Activated CD8-positive, alpha-beta T cell treated with anti-CD3 and anti-CD28 coated beads for 36 hours (primary cell): ENCODE measurements around the gene CTTNBP2NL. TPM values are rescaled to one million over a fixed set of nuclear protein-coding genes. Genes with fewer than 3 reads are reported as not detected.

Source experiments
- ATAC-seq: fragments of 200-7000 bp; cut with Tn5 transposase; one replicate; pipeline ENCODE4 v1.10.0; 2021; ENCODE audit warnings: mild to moderate bottlenecking, moderate library complexity
- CTCF ChIA-PET: fragments of 350-600 bp; sonication (Branson Sonifier 250); formaldehyde crosslinking; loops from one replicate; lab custom pipeline; 2021; ENCODE audit warnings: antibody characterized with exemption; lab: Charles Lee
- POLR2A ChIA-PET: fragments of 350-600 bp; sonication (Branson Sonifier 250); formaldehyde crosslinking; loops from one replicate; lab custom pipeline; 2021; ENCODE audit warnings: antibody characterized with exemption; lab: Charles Lee
- DNase-seq: peaks from one replicate; pipeline ENCODE4 v3.0.0-alpha.2; 2020
- H3K27ac Mint-ChIP-seq: one replicate; pipeline ENCODE4 v1.8.0; 2021; ENCODE audit warnings: mild to moderate bottlenecking, mixed read lengths
- H3K27me3 Mint-ChIP-seq: one replicate; pipeline ENCODE4 v1.8.0; 2021; ENCODE audit warnings: mixed read lengths
- H3K36me3 Mint-ChIP-seq: one replicate; pipeline ENCODE4 v1.8.0; 2021; ENCODE audit warnings: low read depth, mixed read lengths
- H3K4me1 Mint-ChIP-seq: one replicate; pipeline ENCODE4 v1.8.0; 2021; ENCODE audit warnings: low read depth, mixed read lengths
- H3K4me3 Mint-ChIP-seq: one replicate; pipeline ENCODE4 v1.8.0; 2021; ENCODE audit warnings: mild to moderate bottlenecking, moderate library complexity, mixed read lengths
- H3K9me3 Mint-ChIP-seq: one replicate; pipeline ENCODE4 v1.8.0; 2021; ENCODE audit warnings: mixed read lengths
- CTCF ChIP-seq: fragments of 200-600 bp; IDR thresholded peaks from one replicate; pipeline ENCODE4 v1.8.0; 2022; ENCODE audit warnings: antibody characterized with exemption, mild to moderate bottlenecking
- intact Hi-C: fragments of 100-400 bp; cut with micrococcal nuclease; formaldehyde crosslinking; loops from one replicate; pipeline ENCODE4 v1.10.0; 2022
- total RNA-seq, 2 experiments: library from RNA; stranded (reverse); gene quantifications; one replicate each; pipeline ENCODE4 v1.2.3, GENCODE V29; 2021

CTTNBP2NL gene
- total RNA-seq, 2 experiments from 2014 or later: 1.1 to 1.7 TPM

DNA sequence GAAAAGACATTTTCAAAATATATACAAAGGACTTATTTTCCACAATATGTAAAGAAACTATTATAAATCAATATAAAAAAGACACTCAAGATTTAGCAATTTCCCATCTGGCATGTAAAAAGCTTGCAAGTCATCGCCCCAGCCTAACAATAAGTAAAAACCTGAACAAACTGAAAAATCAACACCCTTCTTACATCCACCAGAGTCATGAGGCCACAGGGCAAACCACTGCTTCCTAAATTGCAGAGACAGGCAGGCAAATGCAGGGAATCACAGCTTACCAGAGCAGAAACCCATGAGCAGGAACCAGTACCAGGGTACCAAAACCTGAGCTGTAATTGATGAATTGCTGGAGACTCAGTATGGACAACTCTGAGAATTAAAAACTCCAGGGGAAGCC, 96.1 kb downstream of the CTTNBP2NL start:
- Mint-ChIP-seq H3K27ac (no peak overlapping the region), H3K9me3 (no peaks in the 10 kb centered on the region), H3K27me3 (peaks cover 25% of the 10 kb centered on the region), H3K4me3 (no peak overlapping the region), H3K36me3 (no peaks in the 10 kb centered on the region), H3K4me1 (no peaks in the 10 kb centered on the region)
- CTCF ChIA-PET: interaction anchor here (1.2 kb wide), 1 partner anchor 10 kb away, joined by 9 read pairs; no protein-coding TSS in a partner anchor
- DNase-seq: no peak
- intact Hi-C loops: no loop called here
- POLR2A ChIA-PET: no interaction called here
- ATAC-seq: no peak
- TF ChIP-seq CTCF: no peak

DNA sequence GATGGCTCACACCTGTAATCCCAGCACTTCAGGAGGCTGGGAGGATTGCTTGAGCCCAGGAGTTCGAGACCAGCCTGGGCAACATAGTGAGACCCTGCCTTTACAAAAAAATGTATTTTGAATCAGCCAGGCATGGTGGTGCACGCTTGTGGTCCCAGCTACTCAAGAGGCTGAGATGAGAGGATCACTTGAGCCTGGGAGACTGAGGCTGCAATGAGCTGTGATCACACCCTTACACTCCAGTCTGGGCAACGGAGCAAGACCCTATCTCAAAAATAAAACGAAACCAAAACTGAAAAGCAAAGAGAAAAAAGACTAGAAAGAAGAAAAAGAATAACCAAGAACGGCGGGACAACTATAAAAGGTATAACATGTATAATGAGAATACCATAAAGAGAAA, 97.3 kb downstream of the CTTNBP2NL start:
- Mint-ChIP-seq H3K4me1 (no peaks in the 10 kb centered on the region), H3K27me3 (peaks cover 25% of the 10 kb centered on the region), H3K9me3 (no peaks in the 10 kb centered on the region), H3K4me3 (no peak overlapping the region), H3K36me3 (no peaks in the 10 kb centered on the region), H3K27ac (no peak overlapping the region)
- intact Hi-C loops: no loop called here
- ChIA-PET CTCF (no interaction called here), POLR2A (no interaction called here)
- no peak for ATAC-seq
- no peak for TF ChIP-seq CTCF
- no peak for DNase-seq

GRCh38 chr1:112496290-112496689, 100.3 kb downstream of the CTTNBP2NL start:
- Mint-ChIP-seq H3K9me3 (no peaks in the 10 kb centered on the region), H3K4me3 (no peak overlapping the region), H3K36me3 (no peaks in the 10 kb centered on the region), H3K27ac (no peak overlapping the region), H3K4me1 (no peaks in the 10 kb centered on the region), H3K27me3 (peaks cover 31% of the 10 kb centered on the region)
- intact Hi-C loops: no loop called here
- ChIA-PET CTCF (no interaction called here), POLR2A (no interaction called here)
- ATAC-seq (no peak), DNase-seq (no peak)
- TF ChIP-seq CTCF: no peak

DNA sequence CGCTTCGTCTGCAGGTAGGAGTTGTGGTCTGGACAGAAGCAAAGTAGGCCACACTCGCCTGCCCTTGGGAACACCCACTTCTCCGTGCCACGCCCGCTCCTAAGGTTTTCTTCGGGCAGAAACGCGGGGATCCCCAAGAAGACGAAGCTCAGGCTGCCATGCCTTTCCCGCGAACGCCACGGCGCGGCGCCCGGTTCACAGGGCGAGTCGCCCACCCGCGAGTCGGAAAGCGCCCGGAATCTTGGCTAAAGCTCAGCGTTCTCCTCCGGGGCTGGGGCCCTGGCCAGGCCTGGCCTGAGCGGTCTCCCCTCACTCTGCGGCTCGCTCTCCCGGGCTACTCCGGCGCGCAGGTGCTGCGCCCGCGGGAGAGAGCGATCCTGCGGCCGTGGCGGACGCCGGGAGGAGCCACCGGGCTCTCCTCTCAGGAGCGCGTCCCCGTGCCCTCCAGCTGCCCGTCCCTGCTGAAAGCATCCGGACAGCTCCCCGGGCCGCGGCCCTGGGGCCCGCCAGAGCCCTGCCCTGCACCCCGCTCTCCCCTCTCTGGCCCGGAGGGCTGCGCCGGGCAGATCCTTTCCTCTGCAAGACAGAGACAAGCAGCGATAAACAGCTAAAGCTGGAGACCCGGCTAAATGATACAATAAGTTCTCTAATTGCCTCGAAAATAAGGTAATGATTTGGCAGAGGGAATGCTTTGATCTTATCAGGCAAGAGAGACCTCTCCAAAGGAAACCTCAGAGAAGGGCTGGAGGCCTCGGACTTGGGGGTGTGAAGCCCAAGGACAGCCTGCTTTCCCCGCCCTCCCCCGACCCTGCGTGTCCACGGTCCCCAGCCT, 106.0 kb downstream of the CTTNBP2NL start:
- peak overlapping the region; percentile 45 for H3K4me3 Mint-ChIP-seq
- no peaks in the 10 kb centered on the region for H3K9me3 Mint-ChIP-seq
- POLR2A ChIA-PET: interaction anchor here (1.0 to 1.1 kb wide), 3 partner anchors 38 to 118 kb away, joined by 3 to 5 read pairs (median 3); partner anchors contain the start of genes CAPZA1, CTTNBP2NL and ST7L
- peak; percentile 64 for TF ChIP-seq CTCF
- CTCF ChIA-PET: interaction anchor here (0.7 to 3.2 kb wide), 38 partner anchors 9 to 571 kb away, joined by 3 to 25 read pairs (median 4); partner anchors contain the start of genes MOV10, PPM1J, RHOC and ST7L
- H3K27me3 Mint-ChIP-seq: peaks cover 50% of the 10 kb centered on the region
- no peak overlapping the region for H3K27ac Mint-ChIP-seq
- DNase-seq: peak; percentile 64
- intact Hi-C loops: loop anchor here (10.0 kb wide), 1 partner anchor 113 kb away; the partner anchor contains the start of genes CAPZA1 and ST7L
- peaks cover 8% of the 10 kb centered on the region for H3K4me1 Mint-ChIP-seq
- peak; percentile 66 for ATAC-seq
- no peaks in the 10 kb centered on the region for H3K36me3 Mint-ChIP-seq

DNA sequence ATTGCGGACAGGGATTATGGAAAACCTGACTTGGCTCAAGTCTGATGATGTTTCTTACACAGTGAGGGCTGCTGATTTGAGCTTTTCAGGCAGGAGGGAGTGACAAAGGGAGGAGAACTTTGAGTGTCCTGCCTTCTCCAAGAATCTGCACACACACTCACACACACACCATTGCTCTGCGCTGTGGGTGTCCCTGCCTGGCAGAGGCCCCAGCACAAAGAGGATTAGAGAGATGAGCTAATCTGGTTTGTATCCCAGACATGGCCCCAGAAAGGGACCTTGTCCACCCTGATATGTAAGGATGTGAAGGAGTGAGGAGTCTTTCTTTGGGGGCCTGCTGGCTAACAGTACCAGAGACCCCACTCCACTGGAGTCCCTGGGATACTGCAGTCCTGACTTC, 106.8 kb downstream of the CTTNBP2NL start:
- CTCF ChIA-PET: interaction anchor here (1.1 to 2.4 kb wide), 9 partner anchors 10 to 228 kb away, joined by 3 to 24 read pairs (median 9); partner anchors contain the start of genes MOV10 and PPM1J
- peak overlapping the region; percentile 45 for H3K4me3 Mint-ChIP-seq

More for the DNA sequence above, 106.8 kb downstream of the CTTNBP2NL start:
- H3K27ac Mint-ChIP-seq: no peak overlapping the region
- no peaks in the 10 kb centered on the region for H3K36me3 Mint-ChIP-seq
- intact Hi-C loops: loop anchor here (10.0 kb wide), 1 partner anchor 112 kb away; the partner anchor contains the start of genes CAPZA1 and ST7L
- peaks cover 8% of the 10 kb centered on the region for H3K4me1 Mint-ChIP-seq
- DNase-seq (no peak), ATAC-seq (no peak)
- no peak for TF ChIP-seq CTCF
- no peaks in the 10 kb centered on the region for H3K9me3 Mint-ChIP-seq
- POLR2A ChIA-PET: no interaction called here
- H3K27me3 Mint-ChIP-seq: peaks cover 54% of the 10 kb centered on the region
